ENCODE data around the gene DNAJA3. TPM values are rescaled to one million over a fixed set of nuclear protein-coding genes. Genes with fewer than 3 reads are reported as not detected.

The DNAJA3 gene
- total RNA-seq, 1 donor from 2014 or later: 71.2 TPM

DNA sequence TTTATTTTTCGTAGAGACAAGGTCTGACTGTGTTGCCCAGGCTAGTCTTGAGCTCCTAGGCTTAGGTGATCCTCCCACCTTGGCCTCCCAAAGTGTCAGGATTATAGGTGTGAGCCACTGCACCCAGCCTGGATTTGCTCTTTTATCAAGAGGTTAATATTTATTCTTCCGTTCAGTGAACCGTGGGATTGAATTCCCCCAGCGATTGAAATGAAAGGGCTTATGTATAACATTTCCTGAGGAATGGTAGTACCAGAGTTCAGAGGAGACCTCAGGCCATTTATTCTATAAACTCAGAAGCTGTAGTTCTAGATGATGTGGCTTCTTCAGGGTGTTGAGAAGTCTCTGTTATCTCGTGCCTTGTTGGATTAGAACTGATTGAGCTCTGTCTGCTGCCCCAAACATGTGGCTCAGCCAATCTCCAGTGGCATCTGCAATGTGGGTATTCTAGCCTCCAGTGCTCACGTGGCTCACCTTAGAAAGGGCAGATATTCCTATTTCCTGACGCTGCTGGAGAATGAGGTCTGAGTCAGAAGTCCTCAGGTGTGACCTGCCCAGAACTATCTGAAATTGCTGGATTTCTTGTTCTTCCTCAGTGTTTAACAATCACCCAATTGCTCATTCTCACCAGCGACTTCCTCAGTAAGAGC is 73.0 kb downstream of the DNAJA3 start:
- Histone ChIP-seq H3K4me3 (ENCODE audit: low read depth, low read length) (no peak overlapping the region), H3K36me3 (ENCODE audit: control insufficient read depth, insufficient read depth, low read length) (no peaks in the 10 kb centered on the region), H3K27me3 (ENCODE audit: control insufficient read depth, insufficient read depth, low read length) (no peaks in the 10 kb centered on the region)
- DNase-seq (ENCODE audit: low read depth): no peak
- TF ChIP-seq, protein P1, sequence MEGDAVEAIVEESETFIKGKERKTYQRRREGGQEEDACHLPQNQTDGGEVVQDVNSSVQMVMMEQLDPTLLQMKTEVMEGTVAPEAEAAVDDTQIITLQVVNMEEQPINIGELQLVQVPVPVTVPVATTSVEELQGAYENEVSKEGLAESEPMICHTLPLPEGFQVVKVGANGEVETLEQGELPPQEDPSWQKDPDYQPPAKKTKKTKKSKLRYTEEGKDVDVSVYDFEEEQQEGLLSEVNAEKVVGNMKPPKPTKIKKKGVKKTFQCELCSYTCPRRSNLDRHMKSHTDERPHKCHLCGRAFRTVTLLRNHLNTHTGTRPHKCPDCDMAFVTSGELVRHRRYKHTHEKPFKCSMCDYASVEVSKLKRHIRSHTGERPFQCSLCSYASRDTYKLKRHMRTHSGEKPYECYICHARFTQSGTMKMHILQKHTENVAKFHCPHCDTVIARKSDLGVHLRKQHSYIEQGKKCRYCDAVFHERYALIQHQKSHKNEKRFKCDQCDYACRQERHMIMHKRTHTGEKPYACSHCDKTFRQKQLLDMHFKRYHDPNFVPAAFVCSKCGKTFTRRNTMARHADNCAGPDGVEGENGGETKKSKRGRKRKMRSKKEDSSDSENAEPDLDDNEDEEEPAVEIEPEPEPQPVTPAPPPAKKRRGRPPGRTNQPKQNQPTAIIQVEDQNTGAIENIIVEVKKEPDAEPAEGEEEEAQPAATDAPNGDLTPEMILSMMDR (IDR thresholded peaks at IDR 0.05; ENCODE audit: insufficient read depth, low read length, poor library complexity, severe bottlenecking): no peak

DNA sequence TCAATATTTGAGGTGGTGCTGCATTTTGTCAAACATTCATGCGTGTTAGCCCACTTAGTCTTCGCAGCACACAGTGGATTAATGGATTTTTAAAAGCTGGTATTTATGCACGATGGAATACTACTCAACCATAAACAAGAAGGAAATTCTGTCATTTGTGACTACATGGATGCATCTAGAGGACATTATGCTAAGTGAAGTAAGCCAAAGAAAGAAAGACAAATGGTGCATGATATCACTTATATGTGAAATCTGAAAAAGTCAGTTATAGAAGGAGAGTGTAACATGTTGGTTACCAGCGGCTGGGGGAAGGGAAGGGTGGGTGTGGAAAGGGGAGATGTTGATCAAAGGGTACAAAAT is 73.5 kb downstream of the DNAJA3 start:
- Histone ChIP-seq H3K27me3 (ENCODE audit: control insufficient read depth, insufficient read depth, low read length) (no peaks in the 10 kb centered on the region), H3K4me3 (ENCODE audit: low read depth, low read length) (no peak overlapping the region), H3K36me3 (ENCODE audit: control insufficient read depth, insufficient read depth, low read length) (no peaks in the 10 kb centered on the region)
- DNase-seq (ENCODE audit: low read depth): no peak
- TF ChIP-seq, protein P1 (IDR thresholded peaks at IDR 0.05; ENCODE audit: insufficient read depth, low read length, poor library complexity, severe bottlenecking): no peak

DNA sequence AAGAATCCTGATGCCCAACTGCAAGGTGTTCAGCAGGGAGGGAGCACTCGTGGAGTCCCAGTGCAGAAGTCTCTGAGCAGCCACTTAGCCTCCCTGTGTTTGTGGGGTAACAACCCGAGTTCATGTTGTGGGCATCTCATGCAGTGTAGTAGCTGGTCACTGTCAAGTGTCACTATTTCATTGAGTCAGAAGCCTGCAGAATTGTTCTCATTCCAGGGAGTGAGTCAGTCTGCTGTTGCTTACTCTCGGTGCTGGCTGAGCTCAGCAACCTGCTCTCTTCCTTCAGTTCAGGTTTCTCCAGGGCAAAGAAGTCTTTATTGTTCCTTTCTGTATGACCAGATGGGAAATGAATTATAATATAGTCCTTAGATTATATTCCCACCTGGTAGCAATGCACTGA is 74.6 kb downstream of the DNAJA3 start:
- Histone ChIP-seq H3K36me3 (ENCODE audit: control insufficient read depth, insufficient read depth, low read length) (no peaks in the 10 kb centered on the region), H3K4me3 (ENCODE audit: low read depth, low read length) (no peak overlapping the region), H3K27me3 (ENCODE audit: control insufficient read depth, insufficient read depth, low read length) (no peaks in the 10 kb centered on the region)
- no peak for DNase-seq (ENCODE audit: low read depth)
- TF ChIP-seq, protein P1 (IDR thresholded peaks at IDR 0.05; ENCODE audit: insufficient read depth, low read length, poor library complexity, severe bottlenecking): no peak

DNA sequence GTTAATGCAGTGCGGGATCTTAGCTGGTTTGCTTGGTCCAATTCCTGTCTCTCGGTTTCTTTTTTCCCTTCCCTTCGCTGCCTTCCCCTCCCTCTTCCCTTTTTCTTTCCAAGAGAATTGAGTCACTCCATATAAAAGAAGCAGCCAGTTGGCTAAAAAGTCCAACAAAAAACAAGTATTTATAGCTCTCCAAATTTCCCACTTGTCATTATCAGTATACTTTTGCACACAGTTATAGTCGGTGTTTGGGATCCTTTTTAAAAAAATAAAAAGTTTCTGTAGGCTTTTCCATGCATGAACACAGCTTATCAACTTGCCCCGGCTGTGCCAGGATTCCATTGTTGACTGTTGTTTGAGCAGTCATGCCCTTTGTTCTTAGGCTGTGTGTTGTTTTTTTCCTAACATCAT is 75.4 kb downstream of the DNAJA3 start:
- H3K27me3 ChIP-seq (ENCODE audit: control insufficient read depth, insufficient read depth, low read length): no peaks in the 10 kb centered on the region
- H3K4me3 ChIP-seq (ENCODE audit: low read depth, low read length): no peak overlapping the region
- DNase-seq (ENCODE audit: low read depth): no peak
- TF ChIP-seq, protein P1 (IDR thresholded peaks at IDR 0.05; ENCODE audit: insufficient read depth, low read length, poor library complexity, severe bottlenecking): no peak
- H3K36me3 ChIP-seq (ENCODE audit: control insufficient read depth, insufficient read depth, low read length): no peaks in the 10 kb centered on the region

DNA sequence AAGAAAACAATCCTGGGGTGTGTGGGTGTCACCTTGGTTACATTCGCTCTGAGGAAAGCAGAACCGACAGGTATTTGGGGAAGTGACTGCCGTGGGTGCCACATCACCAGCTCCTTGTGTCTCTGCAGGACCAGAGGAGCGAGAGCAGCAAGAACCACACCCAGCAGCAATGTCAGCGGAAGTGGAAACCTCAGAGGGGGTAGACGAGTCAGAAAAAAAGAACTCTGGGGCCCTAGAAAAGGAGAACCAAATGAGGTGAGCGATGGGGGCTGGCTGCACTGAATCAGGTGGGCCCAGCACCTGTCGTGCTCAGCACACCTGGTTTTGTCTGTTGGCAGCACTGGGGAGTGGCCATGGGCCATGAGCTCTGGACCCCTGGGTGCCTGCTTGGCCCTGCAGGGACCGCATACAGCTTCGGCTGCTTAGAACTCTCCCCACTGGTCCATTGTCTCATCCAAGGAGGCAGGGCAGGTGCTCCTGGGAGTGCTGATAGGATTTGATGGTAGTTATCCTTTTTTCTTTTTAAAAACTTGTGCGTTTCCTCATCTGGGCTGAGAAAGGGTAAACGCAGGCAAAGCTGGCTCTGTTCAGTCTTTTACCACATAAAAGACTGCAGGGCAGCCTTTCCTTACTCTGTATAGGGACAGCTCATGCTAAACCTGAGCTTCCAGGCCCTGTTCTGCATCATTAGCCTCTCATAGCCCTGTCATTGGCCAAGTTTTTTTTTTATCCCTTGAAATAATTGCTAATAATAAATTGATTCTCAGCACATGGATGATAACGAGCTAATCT is 79.9 kb downstream of the DNAJA3 start:
- TF ChIP-seq, protein P1 (IDR thresholded peaks at IDR 0.05; ENCODE audit: insufficient read depth, low read length, poor library complexity, severe bottlenecking): no peak
- Histone ChIP-seq H3K36me3 (ENCODE audit: control insufficient read depth, insufficient read depth, low read length) (peaks cover 4% of the 10 kb centered on the region), H3K4me3 (ENCODE audit: low read depth, low read length) (no peak overlapping the region), H3K27me3 (ENCODE audit: control insufficient read depth, insufficient read depth, low read length) (no peaks in the 10 kb centered on the region)
- DNase-seq (ENCODE audit: low read depth): no peak

Other genes with a start within 250 kb of the DNAJA3 start
- gene SRL, start 183.8 kb upstream of the DNAJA3 start, total RNA-seq: not detected in 2 replicates
- gene TFAP4, start 152.8 kb upstream of the DNAJA3 start, total RNA-seq: 7.1 and 10.4 TPM in 2 replicates
- 11.5 and 14.7 TPM in 2 replicates for gene GLIS2, start 109.8 kb upstream of the DNAJA3 start, total RNA-seq
- gene PAM16, start 74.5 kb upstream of the DNAJA3 start, total RNA-seq: 58.1 and 62.8 TPM in 2 replicates
- 60.4 and 73.5 TPM in 2 replicates for gene VASN, start 54.0 kb upstream of the DNAJA3 start, total RNA-seq
- 57.3 and 76.2 TPM in 2 replicates for gene CORO7, start 9.3 kb upstream of the DNAJA3 start, total RNA-seq
- 55.2 and 59.5 TPM in 2 replicates for gene NMRAL1, start 48.8 kb downstream of the DNAJA3 start, total RNA-seq
- 64.4 and 72.6 TPM in 2 replicates for gene HMOX2, start 50.5 kb downstream of the DNAJA3 start, total RNA-seq
- 14.1 and 16.8 TPM in 2 replicates for gene CDIP1, start 112.9 kb downstream of the DNAJA3 start, total RNA-seq
- not detected in 2 replicates for gene C16orf96, start 130.5 kb downstream of the DNAJA3 start, total RNA-seq
- gene UBALD1, start 189.0 kb downstream of the DNAJA3 start, total RNA-seq: 8.9 and 15.3 TPM in 2 replicates
- 63.6 and 88.7 TPM in 2 replicates for gene MGRN1, start 199.0 kb downstream of the DNAJA3 start, total RNA-seq

Measured in kidney epithelial cell (primary cell).